Measurements from ENCODE around the gene CDK19. TPM values are rescaled to one million over a fixed set of nuclear protein-coding genes. Genes with fewer than 3 reads are reported as not detected.

The CDK19 gene
- total and polyA plus RNA-seq, 10 of the 15 experiments (the other 5 are each of a cell fraction or from before 2014, with no cell fraction given), result 4.6 to 21.4 (median 12.4) TPM

GRCh38 chr6:110612298-110612697 lies 203.0 kb downstream of the CDK19 start (continued):
- TF ChIP-seq, protein P1, sequence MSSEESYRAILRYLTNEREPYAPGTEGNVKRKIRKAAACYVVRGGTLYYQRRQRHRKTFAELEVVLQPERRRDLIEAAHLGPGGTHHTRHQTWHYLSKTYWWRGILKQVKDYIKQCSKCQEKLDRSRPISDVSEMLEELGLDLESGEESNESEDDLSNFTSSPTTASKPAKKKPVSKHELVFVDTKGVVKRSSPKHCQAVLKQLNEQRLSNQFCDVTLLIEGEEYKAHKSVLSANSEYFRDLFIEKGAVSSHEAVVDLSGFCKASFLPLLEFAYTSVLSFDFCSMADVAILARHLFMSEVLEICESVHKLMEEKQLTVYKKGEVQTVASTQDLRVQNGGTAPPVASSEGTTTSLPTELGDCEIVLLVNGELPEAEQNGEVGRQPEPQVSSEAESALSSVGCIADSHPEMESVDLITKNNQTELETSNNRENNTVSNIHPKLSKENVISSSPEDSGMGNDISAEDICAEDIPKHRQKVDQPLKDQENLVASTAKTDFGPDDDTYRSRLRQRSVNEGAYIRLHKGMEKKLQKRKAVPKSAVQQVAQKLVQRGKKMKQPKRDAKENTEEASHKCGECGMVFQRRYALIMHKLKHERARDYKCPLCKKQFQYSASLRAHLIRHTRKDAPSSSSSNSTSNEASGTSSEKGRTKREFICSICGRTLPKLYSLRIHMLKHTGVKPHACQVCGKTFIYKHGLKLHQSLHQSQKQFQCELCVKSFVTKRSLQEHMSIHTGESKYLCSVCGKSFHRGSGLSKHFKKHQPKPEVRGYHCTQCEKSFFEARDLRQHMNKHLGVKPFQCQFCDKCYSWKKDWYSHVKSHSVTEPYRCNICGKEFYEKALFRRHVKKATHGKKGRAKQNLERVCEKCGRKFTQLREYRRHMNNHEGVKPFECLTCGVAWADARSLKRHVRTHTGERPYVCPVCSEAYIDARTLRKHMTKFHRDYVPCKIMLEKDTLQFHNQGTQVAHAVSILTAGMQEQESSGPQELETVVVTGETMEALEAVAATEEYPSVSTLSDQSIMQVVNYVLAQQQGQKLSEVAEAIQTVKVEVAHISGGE (CRISPR knock-in tag; IDR thresholded peaks at IDR 0.05), result no peak
- TF ChIP-seq FOS (IDR thresholded peaks at IDR 0.05; ENCODE audit: borderline replicate concordance, extremely low read depth, insufficient read length) (no peak), KLF5 (IDR thresholded peaks at IDR 0.05; ENCODE audit: partially characterized antibody) (no peak)
- TF ChIP-seq, protein P2, sequence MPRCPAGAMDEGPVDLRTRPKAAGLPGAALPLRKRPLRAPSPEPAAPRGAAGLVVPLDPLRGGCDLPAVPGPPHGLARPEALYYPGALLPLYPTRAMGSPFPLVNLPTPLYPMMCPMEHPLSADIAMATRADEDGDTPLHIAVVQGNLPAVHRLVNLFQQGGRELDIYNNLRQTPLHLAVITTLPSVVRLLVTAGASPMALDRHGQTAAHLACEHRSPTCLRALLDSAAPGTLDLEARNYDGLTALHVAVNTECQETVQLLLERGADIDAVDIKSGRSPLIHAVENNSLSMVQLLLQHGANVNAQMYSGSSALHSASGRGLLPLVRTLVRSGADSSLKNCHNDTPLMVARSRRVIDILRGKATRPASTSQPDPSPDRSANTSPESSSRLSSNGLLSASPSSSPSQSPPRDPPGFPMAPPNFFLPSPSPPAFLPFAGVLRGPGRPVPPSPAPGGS (IDR thresholded peaks at IDR 0.05; ENCODE audit: borderline replicate concordance, insufficient read depth, low read depth, low read length, poor library complexity, severe bottlenecking), result no peak

DNA sequence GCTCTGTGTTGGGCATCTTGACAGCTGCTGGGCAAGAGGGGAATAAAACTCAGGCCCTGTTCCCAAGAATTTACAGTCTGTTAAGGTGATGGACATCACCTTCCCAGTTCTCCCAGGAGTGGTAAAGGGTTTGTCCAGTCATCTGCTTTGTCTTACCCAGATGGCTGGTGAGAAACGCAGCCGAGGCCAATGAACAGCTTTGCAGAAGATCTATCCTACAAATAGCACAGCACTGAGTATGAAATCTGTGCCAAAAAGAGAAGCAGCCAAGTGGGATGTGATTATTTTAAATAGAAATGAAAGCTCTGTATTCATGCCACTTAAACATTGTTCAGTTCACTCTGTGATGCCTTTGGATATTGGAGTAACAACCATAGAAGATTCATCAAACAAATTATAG lies 206.2 kb downstream of the CDK19 start:
- no TSS peak for BruUV-seq (replicated peaks)
- FAIRE-seq (no peak), ATAC-seq (no peak), DNase-seq (ENCODE audit: low read depth, low spot score) (no peak)
- no peak overlapping the region for H3K27ac ChIP-seq (ENCODE audit: control insufficient read depth, insufficient read depth)
- no peaks in the 10 kb centered on the region for H3K9me3 ChIP-seq (replicated peaks; ENCODE audit: control insufficient read depth, insufficient read depth, low read length)
- SMC1A ChIA-PET (ENCODE audit: uncharacterized antibody, unreplicated experiment), result interaction anchor here (1.7 kb wide), 1 partner anchor 18 kb away, joined by 5 read pairs; no protein-coding TSS in a partner anchor
- H4K20me1 ChIP-seq (ENCODE audit: control insufficient read depth, insufficient read depth), result no peaks in the 10 kb centered on the region
- no peaks in the 10 kb centered on the region for H3K27me3 ChIP-seq (replicated peaks in 1 of 2; ENCODE audit: control insufficient read depth in 2 of 2, insufficient read depth in 2 of 2, low read length in 1 of 2)
- CTCF ChIA-PET, result interaction anchor here (0.6 to 2.0 kb wide), 2 partner anchors 9 to 383 kb away, joined by 3 to 4 read pairs; no protein-coding TSS in a partner anchor
- no peak overlapping the region for H3K9ac ChIP-seq (ENCODE audit: control insufficient read depth, insufficient read depth, low read length)
- no peak overlapping the region for H2AFZ ChIP-seq (ENCODE audit: control insufficient read depth, low read depth, low read length)
- RAD21 ChIA-PET (ENCODE audit: unreplicated experiment), result interaction anchor here (0.6 kb wide), 1 partner anchor 271 kb away, joined by 4 read pairs; no protein-coding TSS in a partner anchor
- no peaks in the 10 kb centered on the region for H3K79me2 ChIP-seq (ENCODE audit: control insufficient read depth, insufficient read depth, low read length)
- no peaks in the 10 kb centered on the region for H3K36me3 ChIP-seq (ENCODE audit: control insufficient read depth in 2 of 2, insufficient read depth in 2 of 2, low read length in 1 of 2)
- H3K4me1 ChIP-seq (ENCODE audit: control insufficient read depth, insufficient read depth, low read length), result no peaks in the 10 kb centered on the region
- H3K4me2 ChIP-seq (ENCODE audit: control insufficient read depth, insufficient read depth), result no peak overlapping the region
- WGBS (ENCODE audit: insufficient coverage, insufficient replicate concordance, low lambda C conversion rate, missing lambda C conversion rate), result 97% methylated on average over 2 of the region's 2 CpGs
- TF ChIP-seq GATAD2B (conservative IDR thresholded peaks at IDR 0.05; ENCODE audit: low read depth), result no peak
- no peak overlapping the region for H3K4me3 ChIP-seq
- intact Hi-C loops (cut with micrococcal nuclease; ENCODE audit: unreplicated experiment), result no loop called here
- in situ Hi-C loops (cut with MboI), result no loop called here
- POLR2A ChIA-PET, result no interaction called here

Data from GM12878 (cell line).